Fibroblast of the aortic adventitia (primary cell): ENCODE results near the gene USP22. TPM values are rescaled to one million over a fixed set of nuclear protein-coding genes. Genes with fewer than 3 reads are reported as not detected.
"Not testable (repeated sequence)": the region's sequence is repeated elsewhere in the genome, so short reads cannot be mapped to it uniquely, and the experiment has no call there.

Experiments
- DNase-seq: peaks from one replicate; pipeline ENCODE4 v3.0.0-alpha.2; 2010; ENCODE audit warnings: low read depth
- H3K4me3 ChIP-seq: 2 replicates; pipeline ENCODE4 v1.5.1; 2011; ENCODE audit warnings: low read depth, mild to moderate bottlenecking, control low read depth, low read length, moderate library complexity
- total RNA-seq: library from RNA; depleted of rRNA; stranded (reverse); fragments of >200 nt; gene quantifications from 2 replicates; pipeline ENCODE4 v1.2.3, GENCODE V29; 2012; ENCODE audit warnings: low replicate concordance
- TF ChIP-seq, protein P1 (sequence below): IDR thresholded peaks from 2 replicates; pipeline ENCODE4 v1.5.1; 2011; ENCODE audit warnings: mild to moderate bottlenecking, low read length, control low read depth, inconsistent platforms; ENCODE audit not compliant: insufficient read depth

The USP22 gene
- total RNA-seq, 1 donor = 214 TPM

GRCh38 chr17:20979792-20980083 is 63.1 kb downstream of the USP22 start:
- DNase-seq = no peak

DNA sequence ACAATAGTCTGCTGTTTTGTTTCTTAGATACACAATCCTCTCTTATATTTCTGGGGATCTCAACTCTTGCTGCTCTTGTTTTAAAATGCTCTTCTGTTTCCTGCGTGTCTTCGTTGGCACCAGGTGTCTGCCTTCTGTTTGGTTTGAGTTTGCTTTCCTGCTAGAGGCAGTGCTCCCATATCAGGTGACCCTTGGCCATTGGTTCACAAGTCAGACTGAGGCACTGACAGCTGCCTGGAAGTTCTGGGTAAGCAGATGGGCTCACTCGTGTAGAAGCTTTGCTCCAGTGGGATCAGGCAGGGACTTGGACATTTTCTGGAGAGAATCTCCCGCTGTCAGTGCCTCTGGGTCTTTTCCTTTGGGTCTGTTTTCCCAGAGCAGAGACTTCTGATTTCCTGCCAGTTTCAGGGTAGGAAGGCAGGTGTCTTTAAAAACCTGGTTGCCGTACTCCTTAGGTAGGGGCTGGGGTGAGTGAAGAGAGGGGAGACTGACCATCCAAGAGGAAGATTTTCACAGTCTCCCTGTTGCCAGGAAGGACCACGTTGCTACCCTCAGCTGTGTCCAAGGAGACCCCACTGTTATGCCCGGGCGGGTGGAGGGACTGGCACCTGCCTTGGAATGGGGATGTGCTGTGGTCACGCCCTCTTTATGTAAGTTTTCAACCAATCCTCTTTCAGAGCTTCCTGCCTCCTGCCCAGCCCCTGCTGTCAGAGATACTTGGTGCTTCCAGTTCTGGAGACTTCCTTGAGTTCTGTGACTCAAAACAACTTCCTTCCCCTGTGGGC is 63.6 kb downstream of the USP22 start:
- not testable (repeated sequence) for H3K4me3 ChIP-seq, DNase-seq

More at GRCh38 chr17:20979792-20980083, 63.1 kb downstream of the USP22 start:
- TF ChIP-seq, protein P1, sequence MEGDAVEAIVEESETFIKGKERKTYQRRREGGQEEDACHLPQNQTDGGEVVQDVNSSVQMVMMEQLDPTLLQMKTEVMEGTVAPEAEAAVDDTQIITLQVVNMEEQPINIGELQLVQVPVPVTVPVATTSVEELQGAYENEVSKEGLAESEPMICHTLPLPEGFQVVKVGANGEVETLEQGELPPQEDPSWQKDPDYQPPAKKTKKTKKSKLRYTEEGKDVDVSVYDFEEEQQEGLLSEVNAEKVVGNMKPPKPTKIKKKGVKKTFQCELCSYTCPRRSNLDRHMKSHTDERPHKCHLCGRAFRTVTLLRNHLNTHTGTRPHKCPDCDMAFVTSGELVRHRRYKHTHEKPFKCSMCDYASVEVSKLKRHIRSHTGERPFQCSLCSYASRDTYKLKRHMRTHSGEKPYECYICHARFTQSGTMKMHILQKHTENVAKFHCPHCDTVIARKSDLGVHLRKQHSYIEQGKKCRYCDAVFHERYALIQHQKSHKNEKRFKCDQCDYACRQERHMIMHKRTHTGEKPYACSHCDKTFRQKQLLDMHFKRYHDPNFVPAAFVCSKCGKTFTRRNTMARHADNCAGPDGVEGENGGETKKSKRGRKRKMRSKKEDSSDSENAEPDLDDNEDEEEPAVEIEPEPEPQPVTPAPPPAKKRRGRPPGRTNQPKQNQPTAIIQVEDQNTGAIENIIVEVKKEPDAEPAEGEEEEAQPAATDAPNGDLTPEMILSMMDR = no peak
- H3K4me3 ChIP-seq = no peak overlapping the region

- not testable (repeated sequence) for DNase-seq, H3K4me3 ChIP-seq
These were observed 65.1 kb downstream of the USP22 start for GRCh38 chr17:20977609-20978253.

GRCh38 chr17:20975566-20975965 is 67.2 kb downstream of the USP22 start:
- TF ChIP-seq, protein P1 = no peak
- H3K4me3 ChIP-seq = no peak overlapping the region
- no peak for DNase-seq

DNA sequence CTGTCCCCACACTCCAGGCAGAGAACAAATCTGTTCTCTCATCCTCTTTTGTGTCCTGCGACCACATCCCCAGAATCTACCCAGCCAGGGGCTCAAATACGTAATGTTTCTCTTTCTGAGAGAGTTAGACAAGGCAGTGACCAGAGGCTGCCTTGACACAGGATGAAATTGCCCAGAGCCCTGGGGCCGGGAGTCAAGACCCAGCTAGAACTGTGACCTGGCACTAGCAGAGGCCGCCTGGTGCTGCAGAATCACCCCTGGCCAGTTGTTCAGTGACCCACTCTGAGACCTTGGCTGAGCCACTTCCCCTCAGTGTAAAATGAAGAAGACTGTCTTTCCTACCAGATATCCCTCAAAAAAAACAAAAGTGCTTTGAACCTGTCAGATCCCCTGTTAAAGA is 72.5 kb downstream of the USP22 start:
- H3K4me3 ChIP-seq = no peak overlapping the region
- TF ChIP-seq, protein P1 = no peak
- no peak for DNase-seq

DNA sequence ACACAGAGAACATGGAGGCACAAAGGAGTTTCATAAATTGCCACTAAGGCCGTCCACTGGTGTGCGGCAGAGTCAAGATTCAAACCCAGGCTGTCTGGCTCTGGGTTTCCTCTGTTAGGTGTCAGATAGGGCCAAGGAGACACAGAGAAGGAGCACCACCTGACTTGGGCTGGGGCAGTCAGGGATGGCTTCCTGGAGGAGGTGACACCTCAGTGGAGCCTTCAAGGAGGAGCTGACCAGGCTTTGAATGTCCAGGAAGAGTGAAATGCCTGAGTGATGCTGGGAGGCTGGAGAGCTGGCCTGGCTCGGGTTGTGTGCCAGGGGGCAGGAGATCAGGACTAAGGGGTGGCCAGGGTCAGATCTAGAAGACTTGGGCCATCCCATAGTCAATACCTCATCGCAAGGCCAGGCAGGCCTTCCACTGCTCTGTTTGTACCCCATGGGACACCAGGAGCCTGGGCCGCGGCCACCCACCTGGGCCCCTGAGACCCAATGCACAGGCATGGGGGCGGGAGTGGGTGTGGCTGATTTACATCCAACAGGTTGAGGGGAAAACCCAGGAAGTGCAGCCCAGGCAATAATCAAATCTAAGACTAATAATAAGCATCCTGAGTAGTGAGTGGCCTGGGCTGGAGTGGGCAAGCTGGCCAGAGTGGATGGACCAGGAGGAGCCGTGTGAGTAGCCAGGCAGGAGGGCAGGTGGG is 73.7 kb downstream of the USP22 start:
- DNase-seq = no peak
- TF ChIP-seq, protein P1 = no peak

DNA sequence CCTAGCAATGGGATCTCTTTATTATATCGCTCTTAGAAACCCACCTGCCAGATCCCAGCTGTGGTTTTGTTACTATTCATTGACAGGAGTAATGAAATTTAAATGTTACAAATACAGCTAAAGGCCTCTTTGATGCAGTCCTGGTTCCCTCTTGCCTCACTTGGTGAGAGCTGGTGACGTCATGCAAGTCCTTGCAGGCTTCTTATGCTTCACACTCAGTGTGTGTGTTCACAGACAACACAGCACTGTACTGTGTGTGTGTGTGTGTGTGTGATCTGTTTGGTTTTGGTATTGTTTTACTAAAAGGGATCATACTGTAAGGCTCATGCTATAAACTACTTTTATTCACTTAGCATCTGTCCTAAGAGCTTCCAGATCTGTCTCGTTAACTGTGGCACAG is 75.0 kb downstream of the USP22 start:
- TF ChIP-seq, protein P1 = no peak
- no peak for DNase-seq
- no peak overlapping the region for H3K4me3 ChIP-seq

More for the DNA sequence above, 73.7 kb downstream of the USP22 start:
- no peak overlapping the region for H3K4me3 ChIP-seq
